Cardiac fibroblast (primary cell): ENCODE measurements around the gene IPCEF1.
"Not testable (repeated sequence)": the region's sequence is repeated elsewhere in the genome, so short reads cannot be mapped to it uniquely, and the experiment has no call there.

Experiments used
- DNase-seq, 2 donors: peaks; one replicate each; pipeline versions ENCODE4 v3.0.0 to v3.0.0-alpha.2; 2010; ENCODE audit warnings: low read depth in 2 of 2
- H3K4me3 ChIP-seq, 2 donors: replicated peaks in 1 of 2; 1 replicate in 1 of 2; 2 replicates in 1 of 2; pipeline ENCODE4 v1.5.1; 2011; ENCODE audit warnings: low read depth in 2 of 2, low read length in 2 of 2, mild to moderate bottlenecking in 2 of 2, moderate library complexity in 1 of 2
- CTCF ChIP-seq: IDR thresholded peaks from one replicate; pipeline ENCODE4 v1.5.1; 2011; ENCODE audit warnings: low read depth, mild to moderate bottlenecking, low read length, inconsistent platforms

Gene IPCEF1

GRCh38 chr6:154247119-154247861 is 109.3 kb downstream of the IPCEF1 start:
- DNase-seq: no peak
- no peak for TF ChIP-seq CTCF
- H3K4me3 ChIP-seq: no peak overlapping the region

GRCh38 chr6:154246723-154247118 is 109.9 kb downstream of the IPCEF1 start:
- no peak for TF ChIP-seq CTCF
- no peak overlapping the region for H3K4me3 ChIP-seq
- no peak for DNase-seq

- TF ChIP-seq CTCF: no peak
- H3K4me3 ChIP-seq: no peak overlapping the region
- DNase-seq: no peak
These were observed 111.1 kb downstream of the IPCEF1 start for GRCh38 chr6:154245506-154245905.

- TF ChIP-seq CTCF: no peak
- H3K4me3 ChIP-seq: no peak overlapping the region
- DNase-seq: no peak
These were observed 112.5 kb downstream of the IPCEF1 start for GRCh38 chr6:154243793-154244750.

GRCh38 chr6:154242617-154243357 is 113.8 kb downstream of the IPCEF1 start:
- H3K4me3 ChIP-seq: no peak overlapping the region
- TF ChIP-seq CTCF: no peak
- no peak for DNase-seq

GRCh38 chr6:154241581-154241980 is 115.0 kb downstream of the IPCEF1 start:
- no peak for TF ChIP-seq CTCF
- no peak overlapping the region for H3K4me3 ChIP-seq
- DNase-seq: no peak

GRCh38 chr6:154241061-154241460 is 115.5 kb downstream of the IPCEF1 start:
- DNase-seq: not testable (repeated sequence)

More at GRCh38 chr6:154241061-154241460, 115.5 kb downstream of the IPCEF1 start:
- not testable (repeated sequence) for H3K4me3 ChIP-seq
